Activated T-cell treated with anti-CD3 and anti-CD28 coated beads, Interleukin-2, amount 50 U/mL, for 72 hours (primary cell): ENCODE data around the gene RPP25. TPM values are rescaled to one million over a fixed set of nuclear protein-coding genes. Genes with fewer than 3 reads are reported as not detected.

ENCODE experiments used
- ATAC-seq, 2 donors: fragments of 150-1000 bp; cut with Tn5 transposase; replicated peaks in 1 of 2; 2 replicates each; pipeline ENCODE4 v1.10.0; 2021; ENCODE audit warnings: moderate library complexity in 2 of 2, mild to moderate bottlenecking in 1 of 2
- DNase-seq, 2 donors: peaks; one replicate each; pipeline ENCODE4 v3.0.0; 2021 to 2022; ENCODE audit warnings: mixed read lengths in 1 of 2
- H3K27ac Mint-ChIP-seq: one replicate; pipeline ENCODE4 v1.8.0; 2022; ENCODE audit warnings: mild to moderate bottlenecking, moderate library complexity, mixed read lengths
- H3K27me3 Mint-ChIP-seq: one replicate; pipeline ENCODE4 v1.8.0; 2022; ENCODE audit warnings: low read depth, mixed read lengths
- H3K36me3 Mint-ChIP-seq, 2 donors: one replicate each; pipeline ENCODE4 v1.8.0; 2022; ENCODE audit warnings: mixed read lengths in 2 of 2, mild to moderate bottlenecking in 1 of 2; ENCODE audit not compliant: insufficient read depth in 2 of 2
- H3K4me1 Mint-ChIP-seq: one replicate; pipeline ENCODE4 v1.8.0; 2022; ENCODE audit warnings: low read depth, mixed read lengths
- H3K4me3 Mint-ChIP-seq, 2 donors: one replicate each; pipeline ENCODE4 v1.8.0; 2022; ENCODE audit warnings: mild to moderate bottlenecking in 2 of 2, mixed read lengths in 2 of 2, moderate library complexity in 2 of 2
- H3K9me3 Mint-ChIP-seq, 2 donors: one replicate each; pipeline ENCODE4 v1.8.0; 2022; ENCODE audit warnings: mixed read lengths in 2 of 2
- total RNA-seq, 2 donors: library from RNA; stranded (reverse); gene quantifications; one replicate each; pipeline ENCODE4 v1.2.3, GENCODE V29; 2022

Gene RPP25
- total RNA-seq, 2 donors from 2014 or later, result 2.2 to 3.6 TPM

DNA sequence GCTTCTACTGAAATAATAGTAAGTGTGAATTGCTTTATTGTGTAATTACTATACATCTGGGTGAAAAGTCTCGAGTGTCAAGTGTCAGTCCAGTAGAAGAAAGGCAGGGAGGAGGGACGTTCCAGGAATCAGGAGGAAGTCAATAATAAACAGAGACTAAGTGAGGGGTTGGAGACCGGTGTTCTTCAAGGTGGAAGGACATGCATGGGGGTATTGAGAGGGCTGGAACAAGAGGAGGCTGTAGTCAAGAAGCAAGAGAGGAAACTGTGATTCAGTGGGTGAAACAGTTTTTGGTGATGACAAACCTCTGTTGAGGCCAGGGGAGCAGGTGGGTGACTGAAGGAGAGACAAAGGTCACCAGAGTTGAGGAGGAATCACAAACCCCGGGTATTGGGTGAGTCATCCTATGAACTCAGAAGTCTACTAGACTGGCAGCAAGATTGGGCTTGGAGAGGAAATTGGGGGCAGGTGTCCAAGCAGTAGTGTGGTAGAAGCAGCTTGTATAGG is 27.2 kb upstream of the RPP25 start:
- Mint-ChIP-seq H3K27me3 (peaks cover 34% of the 10 kb centered on the region), H3K36me3 (no peaks in the 10 kb centered on the region), H3K27ac (peak overlapping the region; percentile 6), H3K4me1 (peaks cover 25% of the 10 kb centered on the region), H3K4me3 (peak overlapping the region; percentile 6 to 50), H3K9me3 (no peaks in the 10 kb centered on the region)
- ATAC-seq, result peak; percentile 99
- DNase-seq, result peak; percentile 77 to 81

DNA sequence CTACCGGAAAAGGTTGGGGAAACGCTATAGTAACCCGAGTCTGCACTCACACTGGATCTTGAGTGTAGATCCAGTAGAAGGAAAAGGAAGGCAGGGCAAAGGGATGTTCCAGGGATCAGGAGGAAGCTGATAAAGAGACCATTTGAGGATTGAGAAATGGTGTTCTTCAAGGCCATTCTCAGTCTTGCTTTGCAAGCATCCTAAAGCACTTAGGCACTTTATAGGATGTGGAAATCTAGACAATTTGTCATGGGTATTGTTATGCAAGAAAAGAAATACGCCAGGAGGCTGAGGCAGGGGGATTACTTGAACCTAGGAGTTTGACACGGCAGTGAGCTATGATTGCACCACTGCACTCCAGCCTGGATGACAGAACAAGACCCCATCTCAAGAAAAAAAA is 25.6 kb upstream of the RPP25 start:
- Mint-ChIP-seq H3K9me3 (no peaks in the 10 kb centered on the region), H3K27ac (no peak overlapping the region)
- DNase-seq, result no peak

DNA sequence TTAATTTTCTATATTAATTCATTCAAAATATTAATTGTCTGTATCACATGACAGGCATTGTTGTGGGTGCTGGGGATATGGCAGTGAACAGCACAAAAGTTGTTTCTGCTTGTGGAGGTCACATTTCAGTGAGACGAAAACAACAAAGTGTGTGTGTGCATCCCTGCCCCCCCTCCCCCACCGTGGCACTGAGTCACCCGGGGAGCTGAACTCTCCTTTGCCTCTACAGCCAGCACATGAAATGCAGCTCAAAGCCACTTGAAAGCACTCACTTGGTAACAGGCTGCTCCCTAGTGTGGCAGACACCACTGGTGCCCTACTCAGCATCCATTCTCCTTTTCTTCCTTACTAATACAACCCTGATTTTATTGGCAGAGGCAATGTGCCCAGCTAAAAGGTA is 21.9 kb upstream of the RPP25 start:
- Mint-ChIP-seq H3K27ac (no peak overlapping the region), H3K36me3 (no peaks in the 10 kb centered on the region), H3K9me3 (no peaks in the 10 kb centered on the region), H3K4me3 (no peak overlapping the region), H3K4me1 (peaks cover 28% of the 10 kb centered on the region), H3K27me3 (peaks cover 18% of the 10 kb centered on the region)
- ATAC-seq (peak; percentile 89), DNase-seq (peak; percentile 55 to 64)

More for the DNA sequence above, 25.6 kb upstream of the RPP25 start:
- no peak for ATAC-seq
- H3K27me3 Mint-ChIP-seq, result peaks cover 31% of the 10 kb centered on the region
- no peak overlapping the region for H3K4me3 Mint-ChIP-seq
- H3K4me1 Mint-ChIP-seq, result peaks cover 41% of the 10 kb centered on the region
- H3K36me3 Mint-ChIP-seq, result no peaks in the 10 kb centered on the region

DNA sequence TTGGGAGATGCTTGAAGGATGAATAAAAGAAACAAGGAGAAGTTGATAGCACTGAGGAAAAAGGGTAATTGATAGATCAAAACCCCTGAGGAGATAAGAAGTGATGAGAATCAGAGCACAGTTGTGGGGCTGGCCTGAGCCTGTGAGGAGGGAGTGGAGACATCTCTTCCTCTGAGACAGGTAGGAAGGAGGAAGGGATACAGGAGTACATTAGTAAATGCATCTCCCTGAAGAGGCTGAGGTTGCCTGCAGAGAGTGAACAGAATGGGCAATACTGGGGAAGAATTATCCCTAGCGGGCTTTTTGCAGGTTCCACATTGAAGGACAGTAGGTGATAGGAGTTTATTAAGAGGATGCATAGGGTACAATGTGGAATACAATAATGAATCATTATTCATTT is 21.5 kb upstream of the RPP25 start:
- peaks cover 24% of the 10 kb centered on the region for H3K4me1 Mint-ChIP-seq
- H3K36me3 Mint-ChIP-seq, result no peaks in the 10 kb centered on the region
- H3K27me3 Mint-ChIP-seq, result peaks cover 18% of the 10 kb centered on the region
- peak overlapping the region; percentile 28 to 83 for H3K4me3 Mint-ChIP-seq
- ATAC-seq, result peak; percentile 41 to 51
- peak overlapping the region; percentile 17 for H3K27ac Mint-ChIP-seq
- DNase-seq, result no peak
- no peaks in the 10 kb centered on the region for H3K9me3 Mint-ChIP-seq

DNA sequence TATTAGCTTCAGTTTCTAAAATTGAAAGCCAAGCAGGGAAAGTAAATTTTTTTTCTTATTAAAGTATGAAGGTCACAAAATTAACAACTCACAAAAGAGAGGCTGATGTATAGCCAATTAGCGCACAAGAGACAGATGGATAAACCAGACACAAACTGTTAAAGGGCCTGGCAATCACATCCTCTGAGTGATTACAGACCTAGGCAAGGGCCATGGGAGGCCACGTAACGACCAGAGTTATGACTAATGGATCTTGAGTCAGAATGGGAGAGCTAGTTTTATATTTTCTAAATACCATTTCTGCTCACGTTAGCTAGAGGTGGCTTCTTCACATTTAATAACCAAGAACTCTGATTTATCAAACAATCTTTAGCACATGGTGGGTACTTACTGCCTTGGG is 21.0 kb upstream of the RPP25 start:
- Mint-ChIP-seq H3K4me3 (peak overlapping the region; percentile 28 to 83), H3K27me3 (peaks cover 18% of the 10 kb centered on the region), H3K27ac (peak overlapping the region; percentile 17), H3K9me3 (no peaks in the 10 kb centered on the region), H3K36me3 (no peaks in the 10 kb centered on the region), H3K4me1 (peaks cover 23% of the 10 kb centered on the region)
- ATAC-seq (peak; percentile 90 to 93), DNase-seq (peak; percentile 50 to 59)

DNA sequence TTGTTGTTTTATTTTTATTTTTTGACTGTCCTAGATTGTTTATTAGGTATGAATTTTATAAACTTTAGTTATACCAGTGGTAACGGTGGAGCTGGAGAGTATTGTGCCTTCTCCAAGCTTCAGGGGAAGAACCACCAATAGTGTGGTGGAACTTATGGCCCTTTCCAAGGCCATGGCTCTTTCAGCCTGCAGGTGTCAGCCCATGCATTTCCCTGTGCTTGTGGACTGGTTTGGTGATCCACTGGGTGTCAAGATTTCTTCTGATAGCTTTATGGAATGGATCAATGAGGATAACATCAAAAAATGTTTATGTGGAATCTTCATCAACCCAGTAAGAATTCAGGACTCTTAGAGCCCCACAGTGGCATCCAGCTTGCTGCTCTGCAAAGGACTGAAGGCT is 19.6 kb upstream of the RPP25 start:
- no peak for DNase-seq

DNA sequence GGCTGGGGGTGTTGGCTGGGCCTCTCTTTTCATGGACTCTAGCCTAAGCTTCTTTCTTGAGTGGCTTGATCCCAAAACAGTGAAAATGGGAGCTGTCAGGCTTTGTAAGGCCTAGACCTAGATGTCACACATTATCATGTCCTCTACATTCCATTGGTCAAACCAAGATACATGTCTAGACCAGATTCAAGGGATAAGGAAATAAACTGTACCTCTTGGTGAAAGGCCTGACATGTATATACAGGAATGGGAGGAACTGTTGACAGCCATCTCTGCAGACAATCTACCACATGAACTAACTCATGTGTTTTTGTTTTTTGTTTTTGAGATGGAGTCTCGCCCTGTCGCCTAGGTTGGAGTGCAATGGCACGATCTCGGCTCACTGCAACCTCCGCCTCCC is 11.1 kb upstream of the RPP25 start:
- Mint-ChIP-seq H3K27ac (no peak overlapping the region), H3K36me3 (no peaks in the 10 kb centered on the region), H3K9me3 (no peaks in the 10 kb centered on the region), H3K27me3 (peaks cover 15% of the 10 kb centered on the region), H3K4me1 (no peaks in the 10 kb centered on the region), H3K4me3 (no peak overlapping the region)
- DNase-seq (no peak), ATAC-seq (no peak)

More for the DNA sequence above, 19.6 kb upstream of the RPP25 start:
- no peak overlapping the region for H3K4me3 Mint-ChIP-seq
- no peaks in the 10 kb centered on the region for H3K36me3 Mint-ChIP-seq
- ATAC-seq, result no peak
- peaks cover 16% of the 10 kb centered on the region for H3K27me3 Mint-ChIP-seq
- no peaks in the 10 kb centered on the region for H3K9me3 Mint-ChIP-seq
- no peak overlapping the region for H3K27ac Mint-ChIP-seq
- H3K4me1 Mint-ChIP-seq, result peaks cover 18% of the 10 kb centered on the region

DNA sequence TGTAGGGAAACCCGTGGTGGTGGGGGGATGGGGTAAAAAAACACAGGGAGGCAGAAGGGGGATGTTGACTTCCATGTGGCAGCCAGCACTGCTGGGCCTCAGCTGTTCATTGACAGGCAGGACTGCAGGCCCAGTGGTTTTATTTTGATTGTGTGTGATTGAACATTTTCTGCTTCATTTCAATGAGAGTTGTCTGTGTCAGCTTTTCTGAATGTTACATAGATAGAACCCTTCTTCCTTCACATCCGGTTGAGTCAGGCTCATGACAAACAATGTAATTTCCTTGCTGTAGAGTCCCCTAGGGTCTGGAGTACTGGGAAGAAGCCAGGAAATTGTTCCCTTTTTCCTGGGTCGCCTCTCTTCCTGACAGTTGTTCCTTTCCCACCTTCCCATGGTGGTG is 8.2 kb upstream of the RPP25 start:
- DNase-seq (no peak), ATAC-seq (peak in 1 of 2 donors; percentile 24)
- Mint-ChIP-seq H3K4me3 (no peak overlapping the region), H3K9me3 (no peaks in the 10 kb centered on the region), H3K36me3 (no peaks in the 10 kb centered on the region), H3K27me3 (peaks cover 39% of the 10 kb centered on the region), H3K4me1 (peaks cover 19% of the 10 kb centered on the region), H3K27ac (no peak overlapping the region)

DNA sequence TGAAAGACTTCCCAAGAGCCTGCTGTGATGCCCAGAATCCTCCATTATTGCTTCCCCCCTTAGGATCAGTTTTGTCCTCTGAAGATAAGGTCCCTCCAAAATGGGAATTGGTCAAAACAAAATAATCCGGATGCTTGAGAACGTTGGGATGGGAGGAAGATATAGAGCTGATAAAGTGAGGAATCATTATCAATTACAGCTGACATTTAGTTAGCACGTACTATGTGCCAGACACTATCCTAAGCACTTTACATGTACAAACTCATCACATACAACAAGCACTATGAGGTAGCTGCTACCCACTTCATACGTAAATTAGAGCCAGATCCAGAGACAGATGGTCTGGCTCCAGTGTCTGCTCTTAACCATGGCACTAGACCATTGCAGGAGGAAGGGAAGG is 6.6 kb upstream of the RPP25 start:
- no peak for ATAC-seq

DNA sequence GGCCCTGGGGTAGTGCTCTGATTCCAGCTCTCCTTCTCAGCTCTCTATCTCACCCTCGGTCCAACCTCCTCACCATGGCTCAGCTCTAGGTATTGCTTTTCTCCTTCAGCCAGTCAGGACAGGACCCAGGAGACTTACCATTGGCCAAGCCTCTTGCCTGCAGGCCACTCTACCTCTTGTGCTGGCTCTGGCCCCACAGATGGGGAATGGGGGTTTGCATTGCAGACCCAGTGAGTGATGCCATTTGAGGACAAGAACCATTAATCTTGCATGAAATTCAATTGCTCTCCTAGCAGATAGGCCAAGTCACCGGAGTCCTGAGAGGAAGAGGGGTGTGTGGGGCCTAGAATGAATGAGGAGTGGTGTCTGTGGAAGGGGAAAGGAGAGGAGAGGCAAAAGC is 6.1 kb upstream of the RPP25 start:
- no peak for DNase-seq
- H3K4me1 Mint-ChIP-seq, result peaks cover 41% of the 10 kb centered on the region
- no peaks in the 10 kb centered on the region for H3K9me3 Mint-ChIP-seq
- peaks cover 0 to 1% of the 10 kb centered on the region in 2 donors for H3K36me3 Mint-ChIP-seq
- H3K27ac Mint-ChIP-seq, result no peak overlapping the region
- H3K4me3 Mint-ChIP-seq, result no peak overlapping the region
- peaks cover 59% of the 10 kb centered on the region for H3K27me3 Mint-ChIP-seq
- no peak for ATAC-seq

More for the DNA sequence above, 6.6 kb upstream of the RPP25 start:
- H3K4me3 Mint-ChIP-seq, result no peak overlapping the region
- DNase-seq, result no peak
- peaks cover 53% of the 10 kb centered on the region for H3K27me3 Mint-ChIP-seq
- H3K27ac Mint-ChIP-seq, result no peak overlapping the region
- H3K4me1 Mint-ChIP-seq, result peaks cover 35% of the 10 kb centered on the region
- H3K9me3 Mint-ChIP-seq, result no peaks in the 10 kb centered on the region
- H3K36me3 Mint-ChIP-seq, result no peaks in the 10 kb centered on the region

DNA sequence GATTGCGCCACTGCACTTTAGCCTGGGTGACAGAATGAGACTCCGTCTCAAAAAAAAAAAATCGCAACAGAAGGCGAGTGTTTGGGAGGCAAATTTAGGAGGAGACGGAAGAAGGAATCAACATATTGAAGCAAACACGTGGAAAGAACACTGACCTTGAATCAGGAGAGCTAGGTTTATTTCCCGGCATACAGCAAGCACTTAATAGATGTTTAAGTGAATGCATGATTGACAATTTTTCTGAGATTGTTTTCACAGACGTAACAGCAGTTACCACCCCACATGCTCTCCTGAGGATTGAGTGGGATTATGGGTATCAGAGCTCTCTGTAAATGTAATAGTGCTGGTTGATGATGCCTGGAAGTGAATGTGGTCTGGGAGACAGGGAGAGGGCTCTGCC is 5.6 kb upstream of the RPP25 start:
- Mint-ChIP-seq H3K9me3 (no peaks in the 10 kb centered on the region), H3K36me3 (peaks cover 0 to 1% of the 10 kb centered on the region in 2 donors), H3K27me3 (peaks cover 63% of the 10 kb centered on the region), H3K27ac (no peak overlapping the region), H3K4me3 (no peak overlapping the region), H3K4me1 (peaks cover 45% of the 10 kb centered on the region)
- ATAC-seq, result no peak
- DNase-seq, result no peak

DNA sequence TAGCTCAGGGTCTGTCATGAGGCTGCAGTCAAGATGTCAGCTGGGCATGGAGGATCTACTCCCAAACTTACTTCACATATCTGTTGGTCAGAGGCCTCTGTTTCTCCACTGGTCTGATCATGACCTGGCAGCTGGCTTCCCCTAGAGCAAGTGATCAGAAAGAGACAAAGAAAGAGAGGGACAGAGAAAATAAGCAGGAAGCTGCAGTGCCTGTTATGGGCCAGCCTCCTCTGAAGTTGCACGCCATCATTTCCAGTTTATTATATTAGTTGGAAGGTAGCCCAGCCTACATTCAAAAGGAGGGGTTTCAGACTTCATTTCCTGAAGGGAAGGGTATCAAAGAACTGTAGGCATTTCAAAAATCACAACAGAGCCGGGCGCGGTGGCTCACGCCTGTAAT is 5.0 kb upstream of the RPP25 start:
- DNase-seq (no peak), ATAC-seq (no peak)
- Mint-ChIP-seq H3K9me3 (no peaks in the 10 kb centered on the region), H3K36me3 (peaks cover 0 to 1% of the 10 kb centered on the region in 2 donors), H3K4me1 (peaks cover 46% of the 10 kb centered on the region), H3K4me3 (no peak overlapping the region), H3K27ac (no peak overlapping the region), H3K27me3 (peaks cover 64% of the 10 kb centered on the region)

DNA sequence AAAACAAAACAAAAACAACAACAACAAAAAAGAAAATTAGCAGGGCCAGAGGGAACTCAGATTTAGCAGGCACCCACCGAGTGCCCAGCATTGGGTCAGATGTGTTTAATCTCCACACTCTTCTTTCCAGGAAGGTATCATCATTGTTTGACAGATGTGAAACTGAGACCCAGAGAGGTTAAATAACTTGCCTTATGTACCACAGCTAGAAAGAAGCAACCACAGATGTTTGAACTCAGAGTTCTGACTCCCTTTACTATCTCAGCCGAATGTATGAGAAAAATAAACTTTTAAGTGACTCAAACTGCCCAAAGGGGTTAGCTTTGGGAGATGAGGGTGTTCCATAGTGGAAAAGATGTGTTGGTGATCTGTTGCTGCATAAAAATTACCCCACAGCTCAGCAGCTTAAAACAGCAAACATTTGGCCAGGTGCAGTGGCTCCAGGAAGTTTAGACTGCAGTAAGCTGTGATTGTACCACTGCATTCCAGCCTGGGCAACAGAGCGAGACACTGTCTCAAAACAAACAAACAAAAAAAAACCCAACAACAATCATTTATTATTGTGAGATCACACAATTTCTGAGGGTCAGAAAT is 4.5 kb upstream of the RPP25 start:
- Mint-ChIP-seq H3K36me3 (peaks cover 0 to 1% of the 10 kb centered on the region in 2 donors), H3K4me1 (peaks cover 46% of the 10 kb centered on the region), H3K9me3 (no peaks in the 10 kb centered on the region), H3K4me3 (peak overlapping the region; percentile 41 to 42), H3K27ac (no peak overlapping the region), H3K27me3 (peaks cover 64% of the 10 kb centered on the region)
- no peak for DNase-seq
- peak; percentile 47 to 63 for ATAC-seq

DNA sequence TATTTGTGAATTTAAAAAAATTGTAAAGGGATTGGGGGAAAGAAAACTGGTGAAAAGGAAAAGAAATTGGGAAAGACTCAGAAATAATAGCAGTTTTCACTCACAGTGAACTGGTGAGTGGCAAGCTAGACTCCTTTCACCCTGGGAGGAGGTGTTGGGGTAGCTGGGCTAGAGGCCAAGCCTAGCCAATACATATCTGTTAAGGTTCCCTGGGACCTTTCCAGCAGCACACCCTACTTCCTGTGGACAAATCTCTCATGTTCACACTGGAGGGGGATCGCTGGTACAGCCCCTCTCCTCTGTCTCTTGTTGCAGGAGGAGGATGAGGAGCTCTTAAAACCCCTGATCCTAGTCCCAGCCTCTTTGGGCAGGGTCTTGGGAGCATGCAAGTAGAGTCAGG is 3.7 kb upstream of the RPP25 start:
- Mint-ChIP-seq H3K36me3 (peaks cover 0 to 1% of the 10 kb centered on the region in 2 donors), H3K9me3 (no peaks in the 10 kb centered on the region), H3K4me1 (peaks cover 52% of the 10 kb centered on the region), H3K27me3 (peaks cover 60% of the 10 kb centered on the region), H3K27ac (no peak overlapping the region), H3K4me3 (peak overlapping the region; percentile 18 to 42)
- DNase-seq (no peak), ATAC-seq (no peak)
